HG02588 (cell line): Measurements from ENCODE around the gene ELMO1.

Source experiments
- ATAC-seq: cut with Tn5 transposase; IDR thresholded peaks from one replicate; pipeline ENCODE4 v1.9.1; 2021; ENCODE audit warnings: mild to moderate bottlenecking, moderate library complexity; ENCODE audit not compliant: unreplicated experiment

ELMO1 gene

DNA sequence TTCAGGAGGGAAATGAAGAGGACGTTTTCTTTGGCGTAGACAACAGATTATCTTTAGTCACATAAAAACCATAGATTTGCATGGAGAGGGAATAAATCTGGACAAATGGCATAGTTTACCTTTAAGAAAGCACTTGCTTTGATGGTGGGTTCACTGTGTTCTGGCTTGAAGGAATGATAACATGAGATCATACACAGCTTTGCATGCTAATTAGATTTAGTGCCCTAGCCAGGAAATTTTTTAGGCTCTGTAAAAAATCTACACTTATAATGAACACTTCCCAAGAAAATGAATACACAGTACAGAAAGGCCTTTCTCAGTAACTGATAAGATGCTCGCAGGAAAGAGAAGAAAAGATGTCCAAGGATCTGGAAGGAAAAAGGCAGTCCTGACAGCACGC is 506.1 kb downstream of the ELMO1 start:
- ATAC-seq, result no peak

GRCh38 chr7:36942025-36942424 is 506.6 kb downstream of the ELMO1 start:
- ATAC-seq, result no peak

GRCh38 chr7:36941359-36941758 is 507.3 kb downstream of the ELMO1 start:
- ATAC-seq, result no peak

- ATAC-seq, result no peak
Observed at GRCh38 chr7:36939816-36940215, 508.8 kb downstream of the ELMO1 start.

DNA sequence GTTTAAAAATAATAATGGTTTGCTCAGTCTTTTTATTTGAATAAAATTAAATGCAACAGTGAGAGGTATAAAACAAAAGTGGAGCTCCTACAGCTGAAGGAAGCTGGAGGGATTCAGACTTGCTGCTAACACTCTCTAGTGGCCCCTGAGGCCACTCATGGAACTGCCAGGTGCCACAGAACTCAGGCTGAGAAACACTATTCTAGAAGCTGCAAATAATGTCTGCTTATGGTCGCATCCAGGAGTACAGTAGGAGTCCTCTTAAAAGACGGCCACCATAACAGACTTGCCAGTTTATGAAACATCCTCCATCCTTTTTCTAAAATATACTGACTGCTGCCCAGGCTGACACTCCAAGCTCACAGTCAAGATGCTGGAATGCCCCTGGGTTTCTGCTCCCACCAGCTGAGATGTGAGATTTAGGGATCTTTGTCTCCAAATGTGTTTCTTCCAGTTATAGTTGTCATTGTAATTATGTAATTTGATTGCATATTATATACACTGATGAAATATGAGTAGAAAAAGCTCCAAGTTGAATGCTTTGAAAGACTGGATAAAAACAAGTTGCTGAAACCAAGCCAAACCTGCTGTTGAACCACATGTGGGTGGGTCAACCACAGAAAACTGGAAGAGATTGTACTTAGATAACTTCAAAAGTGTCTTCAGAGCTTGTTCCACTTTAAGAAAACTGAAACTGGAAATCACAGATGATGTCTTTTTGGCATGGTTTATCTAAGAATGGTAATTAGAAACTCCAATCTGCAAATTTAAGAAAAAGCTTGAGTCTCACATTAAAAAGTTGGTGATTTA is 510.7 kb downstream of the ELMO1 start:
- ATAC-seq, result no peak

GRCh38 chr7:36931892-36932291 is 516.8 kb downstream of the ELMO1 start:
- no peak for ATAC-seq

- no peak for ATAC-seq
Observed at GRCh38 chr7:36929791-36930190, 518.9 kb downstream of the ELMO1 start.

- ATAC-seq, result no peak
Observed at GRCh38 chr7:36928718-36929117, 519.9 kb downstream of the ELMO1 start.

- ATAC-seq, result no peak
Observed at GRCh38 chr7:36928311-36928710, 520.4 kb downstream of the ELMO1 start.

GRCh38 chr7:36925691-36926090 is 523.0 kb downstream of the ELMO1 start:
- no peak for ATAC-seq

DNA sequence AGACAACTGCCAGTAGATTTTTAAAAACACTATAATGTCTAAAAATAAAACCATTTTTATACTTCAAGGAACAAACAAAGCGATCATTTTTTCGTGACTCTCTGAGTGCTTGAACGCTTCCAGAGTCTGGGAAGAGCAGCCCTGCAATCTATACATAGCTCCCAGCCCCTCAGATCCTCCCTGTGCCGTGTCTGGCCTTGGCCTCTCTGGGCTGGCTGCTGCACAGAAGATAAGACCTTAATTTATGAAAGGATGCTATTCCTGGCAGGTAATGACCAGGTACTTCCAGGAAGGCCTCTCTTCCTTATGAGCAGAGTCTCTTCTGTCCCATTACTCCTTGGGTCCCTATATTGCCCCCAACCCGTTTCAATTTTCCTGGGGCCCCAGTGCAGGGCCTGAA is 523.5 kb downstream of the ELMO1 start:
- ATAC-seq, result no peak

- no peak for ATAC-seq
Observed at GRCh38 chr7:36923943-36924436, 524.7 kb downstream of the ELMO1 start.

DNA sequence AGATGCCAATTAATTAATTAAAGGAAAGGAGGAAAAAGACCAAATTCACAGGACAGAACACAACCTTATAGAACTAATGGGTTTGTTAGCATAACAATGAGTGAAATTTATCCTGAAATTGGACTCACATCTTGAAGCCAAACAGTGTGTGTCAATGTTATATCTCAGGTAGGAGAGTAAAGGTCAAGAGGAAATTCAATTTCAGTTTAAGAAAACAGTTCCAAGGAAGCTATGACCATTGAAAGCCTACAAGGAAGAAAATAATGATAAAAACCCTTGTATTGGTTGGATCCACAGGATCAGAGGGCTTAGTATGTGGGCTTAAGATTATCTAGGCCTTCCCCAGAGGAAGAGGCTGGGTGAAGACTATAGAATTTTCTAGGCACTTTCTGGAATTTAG is 525.5 kb downstream of the ELMO1 start:
- no peak for ATAC-seq

GRCh38 chr7:36920433-36920832 is 528.2 kb downstream of the ELMO1 start:
- no peak for ATAC-seq

- ATAC-seq, result no peak
Observed at GRCh38 chr7:36919738-36920137, 528.9 kb downstream of the ELMO1 start.

- ATAC-seq, result no peak
Observed at GRCh38 chr7:36918591-36918990, 530.1 kb downstream of the ELMO1 start.

DNA sequence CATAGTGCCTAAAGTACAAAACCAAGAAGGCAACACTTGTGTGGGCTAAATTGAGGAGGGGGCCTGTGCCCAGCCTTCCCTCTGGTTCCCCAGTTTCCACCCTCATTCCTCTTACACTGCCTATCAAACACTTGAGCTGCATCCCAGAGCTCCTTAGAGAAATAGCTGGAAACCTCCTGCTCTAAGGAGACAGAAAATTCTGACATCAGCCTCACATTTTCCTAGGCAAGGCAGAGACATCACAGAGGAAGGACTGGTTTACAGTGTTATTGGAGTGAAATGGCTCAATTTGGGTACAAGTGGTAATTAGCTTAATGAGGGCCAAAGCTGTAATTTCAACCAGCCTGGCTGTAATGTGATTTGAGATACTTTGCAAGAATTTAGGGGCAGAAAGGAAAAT is 532.0 kb downstream of the ELMO1 start:
- no peak for ATAC-seq

GRCh38 chr7:36916116-36916515 is 532.5 kb downstream of the ELMO1 start:
- ATAC-seq, result no peak

DNA sequence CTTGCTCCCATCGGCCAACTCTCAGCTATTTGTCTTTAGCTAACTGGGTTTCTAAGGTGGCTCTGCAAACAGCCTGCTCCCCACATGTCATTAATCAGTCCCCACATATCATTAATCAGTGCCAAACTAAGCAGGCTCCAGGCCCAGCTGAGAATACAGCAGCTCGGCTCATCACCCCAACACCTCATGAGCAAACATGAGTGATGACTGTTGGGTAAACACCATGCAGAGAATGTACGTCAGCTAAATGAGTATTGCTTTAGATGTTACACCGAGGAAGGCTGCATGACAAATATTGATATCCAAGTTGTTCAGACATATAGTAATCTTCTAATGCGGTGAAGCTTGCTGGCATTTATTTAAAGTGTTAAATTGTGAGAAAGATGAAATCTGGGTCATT is 536.9 kb downstream of the ELMO1 start:
- no peak for ATAC-seq

DNA sequence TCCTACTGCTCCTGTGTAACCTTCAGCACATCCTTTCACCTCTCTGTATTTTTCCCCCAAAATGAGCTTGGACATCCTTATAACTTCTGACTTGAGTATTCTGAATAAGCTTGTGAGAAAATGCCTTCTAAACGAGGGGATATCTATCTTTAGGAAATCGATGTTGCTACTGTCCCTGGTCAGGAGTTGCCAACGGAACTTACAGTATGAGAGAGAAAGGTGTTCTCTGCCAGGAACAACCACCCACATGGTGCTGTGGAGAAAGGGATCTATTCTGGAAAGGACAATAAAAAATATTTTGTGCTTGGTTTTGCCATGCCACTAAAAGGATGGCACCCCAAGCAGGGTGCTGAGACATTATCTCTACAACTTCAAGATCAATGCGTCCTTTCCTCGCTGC is 537.8 kb downstream of the ELMO1 start:
- ATAC-seq, result no peak

DNA sequence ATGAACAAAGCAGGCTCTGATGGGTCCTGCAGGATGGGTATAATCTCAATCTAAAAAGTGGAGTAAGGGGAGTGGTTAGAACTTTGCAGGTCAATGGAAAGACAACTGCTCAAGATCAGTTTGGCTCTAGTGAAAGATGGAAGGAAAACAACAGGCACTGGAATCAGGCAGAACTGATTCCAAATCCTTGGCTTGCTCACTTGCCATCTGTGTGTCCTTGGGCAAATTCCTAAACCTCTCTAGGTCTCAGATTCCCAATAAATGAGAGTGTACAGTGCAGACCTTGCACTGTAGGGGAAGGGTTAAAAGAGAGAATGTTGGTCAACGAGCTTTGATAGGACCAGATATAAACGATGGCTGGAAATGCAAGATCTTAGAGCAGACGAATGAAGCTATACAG is 538.3 kb downstream of the ELMO1 start:
- ATAC-seq, result no peak

DNA sequence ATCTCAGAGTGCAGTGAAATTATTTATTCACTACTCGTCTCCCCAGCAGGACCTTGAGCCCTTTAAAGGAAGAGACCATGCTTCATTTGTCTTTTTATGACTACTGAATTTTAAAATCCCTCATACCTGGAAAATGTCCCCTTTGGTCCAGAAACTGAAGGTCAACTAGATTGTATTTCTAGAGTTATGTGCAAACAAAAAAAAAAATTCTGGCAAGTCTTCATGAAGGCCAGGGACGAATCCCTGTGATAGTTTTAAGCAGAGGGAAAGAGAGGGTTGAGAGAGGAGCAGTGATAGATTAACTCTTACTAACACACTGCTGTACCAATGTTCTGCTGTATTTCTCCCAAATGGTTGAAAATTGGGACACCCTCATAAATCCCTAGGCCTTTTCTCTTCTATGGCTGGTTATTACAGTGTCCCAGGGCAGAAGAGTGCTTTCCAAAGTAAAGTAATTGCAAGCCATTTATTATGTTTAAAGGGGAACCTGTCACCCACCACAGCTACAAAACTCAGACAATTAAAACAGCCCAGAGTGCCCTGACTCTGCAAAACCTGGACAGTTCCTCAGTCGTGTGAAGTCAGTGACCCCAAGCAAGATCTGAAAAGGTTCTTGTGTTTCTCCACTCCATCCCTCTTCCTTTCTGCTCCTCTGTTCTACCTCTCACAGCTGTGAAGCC is 541.6 kb downstream of the ELMO1 start:
- ATAC-seq, result no peak
